NCI-H2171 treated with DMSO at 0.1 percent for 48 hours (cell line): Measurements from ENCODE around the gene ADGRA1.

Experiments used
- DNase-seq: peaks from one replicate; lab custom pipeline; 2025; lab: John Stamatoyannopoulos, UW

The ADGRA1 gene

GRCh38 chr10:133180192-133180964, 92.7 kb downstream of the ADGRA1 start:
- DNase-seq: no peak

DNA sequence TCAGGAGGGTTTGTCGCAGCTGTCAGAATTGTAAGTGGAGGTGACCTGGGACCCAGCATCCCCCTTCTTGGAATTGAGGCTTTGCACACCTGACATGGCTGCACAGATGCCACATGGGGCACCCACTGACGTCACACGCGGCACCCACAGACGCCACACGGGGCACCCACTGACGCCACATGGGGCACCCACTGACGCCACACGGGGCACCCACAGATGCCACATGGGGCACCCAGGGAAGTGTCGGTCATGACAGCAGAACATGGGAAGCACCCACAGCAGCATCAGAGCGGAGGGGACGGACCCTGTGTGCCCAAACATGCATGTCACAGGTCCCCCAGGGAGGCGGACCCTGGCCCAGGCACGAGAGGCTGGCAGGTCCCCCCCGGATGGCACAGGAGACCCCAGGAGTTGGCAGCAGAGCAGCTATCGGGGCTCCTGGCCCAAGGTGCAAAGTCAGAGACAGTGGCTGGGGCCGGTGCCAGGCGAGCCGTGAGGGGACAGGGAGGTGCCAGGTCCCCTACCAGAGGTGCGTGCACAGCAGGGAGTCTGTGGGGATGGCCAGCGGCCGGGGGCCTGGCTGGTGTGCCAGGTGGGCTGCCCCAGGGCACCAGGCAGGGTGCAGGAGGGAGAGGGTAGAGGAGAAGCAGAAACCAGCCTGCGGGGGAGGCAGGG, 93.4 kb downstream of the ADGRA1 start:
- no peak for DNase-seq
